Uterus (tissue), 4 donors: ENCODE data around the gene PROC. TPM values are rescaled to one million over a fixed set of nuclear protein-coding genes. Genes with fewer than 3 reads are reported as not detected.
A peak's percentile ranks its signal among the peaks of the same experiment; 100 is the strongest.

Experiments used
- DNase-seq, 2 donors: peaks; one replicate each; pipeline ENCODE4 v3.0.0-alpha.2; 2019 to 2020
- H3K27ac ChIP-seq, 2 donors: fragments of 200-600 bp; sonication (generic); 1 replicate in 1 of 2; 2 replicates in 1 of 2; pipeline ENCODE4 v1.5.1; 2016 to 2018
- H3K27me3 ChIP-seq, 2 donors: fragments of 200-600 bp; sonication (generic); one replicate each; pipeline ENCODE4 v1.5.1; 2018 to 2019; ENCODE audit warnings: control low read depth in 1 of 2
- H3K36me3 ChIP-seq, 2 donors: fragments of 200-600 bp; sonication (generic); one replicate each; pipeline ENCODE4 v1.5.1; 2019; ENCODE audit warnings: control low read depth in 1 of 2
- H3K4me1 ChIP-seq, 2 donors: fragments of 200-600 bp; sonication (generic); one replicate each; pipeline ENCODE4 v1.5.1; 2018 to 2019; ENCODE audit warnings: control low read depth in 1 of 2
- H3K4me3 ChIP-seq, 2 donors: fragments of 200-600 bp; sonication (generic); 1 replicate in 1 of 2; 2 replicates in 1 of 2; pipeline ENCODE4 v1.5.1; 2018 to 2019; ENCODE audit warnings: mild to moderate bottlenecking in 1 of 2
- H3K9me3 ChIP-seq, 2 donors: fragments of 200-600 bp; sonication (generic); one replicate each; pipeline ENCODE4 v1.5.1; 2019; ENCODE audit warnings: control low read depth in 1 of 2
- CTCF ChIP-seq, 4 experiments: fragments of 200-600 bp in 2 of 4; fragments of 450-650 bp in 2 of 4; sonication (generic) in 2 of 4; IDR thresholded peaks; one replicate each; pipeline ENCODE4 v1.5.1; 2016 to 2019; ENCODE audit warnings: antibody characterized with exemption in 4 of 4, mild to moderate bottlenecking in 2 of 4, moderate library complexity in 1 of 4
- POLR2A ChIP-seq, 2 donors: fragments of 450-650 bp; IDR thresholded peaks; one replicate each; pipeline ENCODE4 v1.6.1; 2016; ENCODE audit warnings: antibody characterized with exemption in 2 of 2, mild to moderate bottlenecking in 1 of 2, moderate library complexity in 1 of 2
- intact Hi-C: fragments of 100-400 bp; cut with DNase I; formaldehyde crosslinking; loops from one replicate; pipeline ENCODE4 v1.15.1; 2023; ENCODE audit warnings: low total_unique reads
- total RNA-seq, 4 donors: library from RNA; depleted of rRNA in 3 of 4; stranded (reverse); fragments of >200 nt in 3 of 4; gene quantifications; one replicate each; pipeline versions ENCODE4 v1.1.0 to v1.2.4, GENCODE V29; 2014 to 2023
- donor health status: DM: yes; HTN: yes; CAD: no.

Gene PROC
- total RNA-seq, 4 donors from 2014 or later: 0.21 TPM; not detected in 3

- no peak for TF ChIP-seq CTCF (IDR thresholded peaks at IDR 0.05)
- no peak for TF ChIP-seq POLR2A (IDR thresholded peaks at IDR 0.05)
- Histone ChIP-seq H3K27ac (no peak overlapping the region), H3K27me3 (no peaks in the 10 kb centered on the region), H3K9me3 (no peaks in the 10 kb centered on the region), H3K4me3 (no peak overlapping the region), H3K36me3 (no peaks in the 10 kb centered on the region), H3K4me1 (no peaks in the 10 kb centered on the region)
- intact Hi-C loops: no loop called here
- no peak for DNase-seq
Observed at GRCh38 chr2:127414638-127415592, 3.3 kb upstream of the PROC start.

DNA sequence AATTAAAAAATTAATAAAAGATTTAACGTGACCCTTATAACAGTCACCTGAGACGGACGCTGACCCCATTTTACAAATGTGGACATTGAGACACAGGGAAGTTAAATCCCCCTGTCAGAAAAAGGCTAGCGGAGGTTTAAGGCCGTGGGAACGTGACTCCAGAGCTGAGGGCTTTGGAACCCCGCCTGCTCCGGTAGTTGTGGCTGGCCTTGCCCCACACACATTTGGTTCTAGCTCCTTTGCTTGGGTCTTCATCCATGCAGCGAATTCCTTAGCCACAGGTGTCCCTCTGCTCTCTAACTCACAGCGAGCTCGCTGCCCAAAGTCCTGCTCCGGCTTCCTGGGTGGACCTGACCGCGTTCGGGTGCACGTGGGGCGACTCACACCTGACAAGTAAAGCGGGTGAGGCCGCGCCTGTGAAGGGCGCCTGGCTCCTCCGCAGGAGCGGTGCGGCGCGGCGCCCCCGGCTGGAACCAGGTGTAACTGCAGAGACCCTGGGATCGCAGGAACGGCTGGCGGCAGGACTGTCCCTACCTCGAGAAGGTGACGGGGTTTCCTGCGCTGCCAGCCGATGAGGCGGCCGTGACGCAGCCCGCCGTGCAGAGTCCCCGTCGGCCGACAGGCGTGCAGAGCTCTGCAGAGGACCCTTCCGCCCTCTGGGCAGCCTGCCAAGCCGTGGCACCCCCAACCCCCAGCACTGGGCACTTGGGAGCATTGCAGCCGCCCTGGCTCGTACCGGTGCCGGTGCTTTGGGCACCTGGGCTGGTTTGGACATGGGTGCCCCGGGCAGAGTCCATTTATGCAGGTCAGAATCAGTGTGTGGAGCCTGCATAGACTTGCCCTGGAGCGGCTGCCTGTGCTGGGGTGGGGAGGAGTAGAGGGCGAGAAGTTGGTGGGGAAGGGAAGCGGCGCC is 2.4 kb upstream of the PROC start:
- TF ChIP-seq POLR2A (IDR thresholded peaks at IDR 0.05) (no peak), CTCF (IDR thresholded peaks at IDR 0.05) (peak; percentile 37 to 53 (median 48))
- Histone ChIP-seq H3K4me3 (peak overlapping the region; percentile 8 to 27), H3K4me1 (no peaks in the 10 kb centered on the region), H3K27ac (no peak overlapping the region), H3K27me3 (no peaks in the 10 kb centered on the region), H3K9me3 (no peaks in the 10 kb centered on the region), H3K36me3 (no peaks in the 10 kb centered on the region)
- intact Hi-C loops: no loop called here
- DNase-seq: no peak

GRCh38 chr2:127416506-127417001 is 1.7 kb upstream of the PROC start:
- Histone ChIP-seq H3K27ac (no peak overlapping the region), H3K4me3 (no peak overlapping the region), H3K4me1 (no peaks in the 10 kb centered on the region), H3K36me3 (no peaks in the 10 kb centered on the region), H3K9me3 (no peaks in the 10 kb centered on the region), H3K27me3 (no peaks in the 10 kb centered on the region)
- no peak for DNase-seq
- no peak for TF ChIP-seq CTCF (IDR thresholded peaks at IDR 0.05)
- no peak for TF ChIP-seq POLR2A (IDR thresholded peaks at IDR 0.05)
- intact Hi-C loops: no loop called here

GRCh38 chr2:127417406-127417805 is 821 bp upstream of the PROC start:
- peaks cover 0 to 4% of the 10 kb centered on the region in 2 donors for H3K27me3 ChIP-seq
- intact Hi-C loops: no loop called here
- no peaks in the 10 kb centered on the region for H3K4me1 ChIP-seq
- H3K9me3 ChIP-seq: no peaks in the 10 kb centered on the region
- TF ChIP-seq POLR2A (IDR thresholded peaks at IDR 0.05): no peak
- no peak for TF ChIP-seq CTCF (IDR thresholded peaks at IDR 0.05)
- H3K36me3 ChIP-seq: no peaks in the 10 kb centered on the region
- H3K27ac ChIP-seq: no peak overlapping the region
- H3K4me3 ChIP-seq: no peak overlapping the region
- DNase-seq: no peak
